GM19438 (cell line): ENCODE measurements around the gene LEMD2.

ENCODE experiments used
- ATAC-seq: cut with Tn5 transposase; IDR thresholded peaks from one replicate; pipeline ENCODE4 v1.9.1; 2021; ENCODE audit warnings: low read depth; ENCODE audit not compliant: unreplicated experiment

Gene LEMD2

DNA sequence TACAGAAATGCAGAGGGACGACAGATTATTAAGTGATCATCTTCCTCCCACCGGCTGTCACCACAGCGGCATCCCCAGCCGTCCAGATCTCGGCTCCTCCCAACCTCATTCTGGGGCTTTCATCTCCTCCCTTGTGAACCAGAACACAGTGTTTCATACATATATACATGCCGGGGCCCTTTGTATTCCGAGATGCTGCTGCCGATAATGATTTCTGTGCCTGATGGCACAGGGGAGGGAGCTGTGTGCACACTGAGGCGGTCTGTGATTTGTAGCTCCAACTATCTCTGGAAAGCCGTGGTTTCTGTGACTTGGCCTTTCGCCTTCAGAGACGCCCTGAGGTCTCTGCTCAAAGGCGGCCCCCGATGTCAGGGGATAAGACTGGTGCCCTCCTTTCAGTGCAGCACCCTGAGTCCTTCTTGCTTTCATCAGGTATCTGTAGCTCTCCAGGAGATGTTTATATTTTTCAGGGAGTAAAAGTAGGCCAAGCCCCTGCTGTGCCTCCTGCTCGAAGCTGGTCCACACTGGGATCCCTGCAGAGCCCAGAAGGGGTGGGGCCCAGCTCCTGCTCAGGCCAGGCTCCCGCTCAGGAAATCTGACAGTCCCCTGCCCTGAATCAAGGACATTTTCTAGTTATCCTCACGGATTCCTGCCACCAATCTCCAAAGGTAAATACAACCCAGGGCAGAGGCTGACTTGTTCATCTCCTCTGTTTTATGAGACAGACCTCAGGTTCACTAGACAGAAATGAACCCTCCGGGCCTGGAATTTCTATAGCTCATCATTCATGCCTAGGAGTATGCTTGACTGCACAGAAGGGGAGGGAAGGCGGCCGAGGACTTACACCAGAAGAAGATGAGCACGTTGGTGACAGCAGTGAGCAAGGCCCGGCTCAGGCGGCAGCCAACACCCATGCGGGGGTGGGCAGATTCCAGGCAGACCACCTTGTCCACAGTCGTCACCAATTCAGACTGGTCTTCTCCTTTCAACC is 11.2 kb downstream of the LEMD2 start:
- no peak for ATAC-seq

DNA sequence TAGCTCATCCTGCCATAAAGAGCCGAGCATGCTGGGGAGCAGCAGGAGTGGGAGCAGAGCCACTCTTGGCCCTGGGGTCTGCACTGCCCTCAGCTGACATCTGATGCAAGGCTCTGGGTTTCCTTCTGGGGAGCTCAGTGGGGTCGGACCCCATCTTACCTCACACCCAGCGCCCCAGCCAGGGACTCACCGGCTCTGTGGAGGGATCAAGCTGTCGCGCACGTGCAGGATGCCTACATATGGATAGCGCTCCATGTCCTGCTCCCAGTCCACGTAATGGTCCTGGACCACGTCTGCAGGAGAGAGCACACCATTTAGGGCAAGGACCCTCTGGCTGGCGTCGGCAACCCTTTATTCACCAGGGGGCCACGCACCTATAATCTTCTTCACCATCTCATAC is 12.2 kb downstream of the LEMD2 start:
- no peak for ATAC-seq

DNA sequence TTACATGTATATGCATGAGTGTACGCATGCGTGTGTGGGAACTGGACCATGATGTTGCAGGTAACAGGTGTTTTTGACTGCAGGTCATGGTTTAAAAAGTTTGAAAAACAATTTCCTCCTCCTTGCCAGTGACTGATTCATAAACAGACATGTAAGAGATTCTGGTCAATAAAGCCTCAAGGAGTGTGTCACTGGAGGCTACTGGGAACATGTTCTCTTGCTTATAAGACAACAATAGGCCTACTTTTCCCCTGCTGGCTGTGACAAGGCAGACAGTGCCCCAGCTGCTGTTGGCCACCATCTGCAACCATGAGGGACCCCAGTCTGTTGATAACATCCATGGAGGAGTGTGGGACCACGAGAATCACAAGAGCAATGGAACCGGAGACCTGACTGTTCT is 12.7 kb downstream of the LEMD2 start:
- ATAC-seq: no peak

DNA sequence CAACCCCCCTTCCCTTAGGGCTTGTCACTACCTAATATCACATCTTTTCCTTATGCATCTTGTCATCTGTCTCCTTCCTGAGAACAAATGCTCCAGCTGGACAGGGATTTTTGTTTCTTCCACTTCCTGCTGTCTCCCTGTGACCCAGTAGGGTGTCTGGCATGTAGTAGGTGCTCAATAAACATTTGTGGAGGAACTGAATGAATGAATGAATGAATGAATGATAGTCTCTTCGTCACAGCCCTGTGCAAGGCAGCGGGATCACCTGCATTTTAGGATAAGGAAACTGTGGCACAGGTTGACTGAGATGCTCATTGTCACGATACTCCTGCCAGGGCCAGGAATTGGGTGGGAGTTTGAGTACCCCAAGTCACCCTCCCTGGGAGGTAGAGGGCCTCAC is 14.2 kb downstream of the LEMD2 start:
- ATAC-seq: no peak

DNA sequence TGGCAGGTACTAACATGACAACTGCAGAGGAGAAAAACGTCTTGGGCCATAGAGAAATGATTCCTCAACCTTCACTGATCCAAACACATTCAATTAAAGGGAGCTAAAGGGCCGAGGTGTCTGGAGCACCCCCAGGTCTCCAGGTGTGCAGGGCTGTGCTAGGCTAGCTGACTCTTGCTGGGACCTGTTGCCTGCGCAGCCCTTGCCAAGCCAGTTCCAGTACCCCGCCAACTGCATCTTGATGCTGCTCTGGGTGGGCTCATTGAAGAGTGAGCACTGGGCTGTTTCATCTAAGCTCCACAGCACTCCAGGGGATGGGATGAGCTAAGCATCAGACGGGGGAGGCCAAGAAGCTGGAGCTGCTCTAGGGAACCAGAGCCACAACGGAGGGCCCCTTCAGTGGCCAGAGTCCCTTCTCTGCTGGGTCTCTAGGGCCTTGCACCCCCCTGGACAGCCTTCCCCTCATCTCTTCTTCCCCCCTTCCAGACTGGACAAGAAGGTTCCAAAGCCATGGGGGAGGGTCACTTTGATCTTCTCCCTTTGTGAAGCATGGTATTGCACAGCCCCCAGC is 15.9 kb downstream of the LEMD2 start:
- ATAC-seq: no peak

DNA sequence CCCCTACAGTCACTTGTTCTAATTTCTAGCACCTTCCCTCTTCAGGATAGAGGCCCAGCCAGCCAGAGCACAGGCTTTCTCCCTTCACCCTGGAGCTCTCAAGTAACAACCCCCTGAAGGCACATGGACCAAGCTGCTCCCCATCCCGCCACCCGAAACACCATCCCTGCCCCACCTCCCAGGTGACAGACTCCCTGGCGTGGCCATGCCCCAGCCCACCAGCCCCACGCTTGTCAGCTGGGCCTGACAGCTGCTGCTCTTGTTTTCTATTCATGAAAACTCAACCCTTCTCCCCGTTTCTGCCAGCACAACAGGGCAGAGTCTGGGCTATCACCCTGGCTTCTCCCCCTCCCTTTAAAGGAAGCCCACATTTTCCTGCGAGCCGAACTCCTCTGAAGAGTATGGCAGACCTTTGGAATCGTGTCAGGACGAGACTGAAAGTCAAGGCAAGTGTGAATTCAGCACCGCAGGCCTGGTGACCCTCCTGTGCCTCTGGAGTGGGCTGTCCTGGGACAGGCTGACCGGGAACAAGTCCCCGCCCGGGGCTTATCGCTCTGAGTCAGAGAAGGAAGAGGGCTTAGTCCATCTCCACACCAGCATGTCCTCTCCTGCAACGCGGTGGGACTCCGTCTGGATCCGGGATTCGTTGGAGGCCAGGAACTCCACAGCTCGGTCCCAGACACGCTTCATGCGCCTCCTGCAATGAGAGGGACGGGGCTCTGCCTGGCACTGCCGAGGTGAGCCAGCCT is 16.7 kb downstream of the LEMD2 start:
- ATAC-seq: no peak

DNA sequence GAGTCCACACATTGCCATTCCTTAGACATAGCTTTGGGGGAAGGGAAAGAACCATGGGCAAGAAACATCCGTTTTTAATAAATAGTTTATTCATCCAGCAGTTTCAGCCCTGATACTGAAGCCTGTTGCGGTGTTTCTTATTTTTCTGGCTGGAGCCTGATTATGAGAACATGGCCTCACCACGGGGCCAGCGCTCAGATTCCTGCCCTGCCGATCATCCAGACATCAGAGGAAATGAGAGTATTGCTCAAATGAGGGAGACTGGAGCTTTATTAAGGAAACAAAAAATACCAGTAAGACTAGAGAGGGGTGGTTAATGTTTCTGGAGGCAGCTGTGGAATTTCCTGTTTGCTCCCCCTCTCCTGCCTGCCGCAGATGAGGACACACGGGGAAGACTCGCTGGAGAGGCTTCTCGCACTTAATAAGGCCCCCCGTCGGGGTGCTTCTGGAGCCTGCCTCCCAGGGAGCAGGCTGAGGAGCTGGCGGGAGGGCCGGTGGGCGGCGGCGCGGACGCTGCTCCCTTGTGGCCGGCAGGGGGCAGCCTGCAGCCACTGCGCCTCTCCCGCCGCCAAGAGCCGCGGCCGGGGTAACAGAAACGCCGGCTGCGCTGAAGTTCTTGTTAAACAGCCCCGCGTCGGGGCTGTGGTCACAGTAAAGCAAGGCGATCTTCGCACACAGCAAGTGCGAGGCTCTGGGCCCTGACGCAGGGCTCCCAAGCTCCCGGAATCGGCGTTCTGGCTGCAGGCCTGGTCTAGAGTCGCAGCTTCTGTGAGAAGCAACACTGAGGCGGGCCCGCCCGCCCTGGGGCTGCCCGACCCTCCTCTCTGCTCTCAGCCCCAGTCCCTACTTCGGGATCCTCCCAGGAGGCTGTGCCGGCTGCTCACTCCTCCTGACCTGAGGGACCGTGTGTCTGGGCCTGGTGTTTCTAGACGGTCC is 17.5 kb downstream of the LEMD2 start:
- no peak for ATAC-seq

DNA sequence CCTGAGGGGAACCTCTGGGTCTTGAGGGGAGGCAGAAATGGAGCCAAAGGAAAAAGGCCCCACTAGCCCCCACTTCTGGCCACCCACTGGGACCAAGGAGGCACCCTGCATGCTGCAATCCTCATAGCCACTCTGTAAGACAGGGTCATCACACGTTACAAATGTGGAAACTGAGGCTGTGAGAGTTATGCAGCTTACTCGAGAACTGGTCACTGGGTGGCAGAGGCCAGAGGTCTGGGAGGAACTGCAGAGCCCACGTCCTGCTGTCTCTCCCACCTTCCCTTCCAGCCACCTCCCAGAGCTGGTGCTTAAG is 18.1 kb downstream of the LEMD2 start:
- ATAC-seq: no peak

DNA sequence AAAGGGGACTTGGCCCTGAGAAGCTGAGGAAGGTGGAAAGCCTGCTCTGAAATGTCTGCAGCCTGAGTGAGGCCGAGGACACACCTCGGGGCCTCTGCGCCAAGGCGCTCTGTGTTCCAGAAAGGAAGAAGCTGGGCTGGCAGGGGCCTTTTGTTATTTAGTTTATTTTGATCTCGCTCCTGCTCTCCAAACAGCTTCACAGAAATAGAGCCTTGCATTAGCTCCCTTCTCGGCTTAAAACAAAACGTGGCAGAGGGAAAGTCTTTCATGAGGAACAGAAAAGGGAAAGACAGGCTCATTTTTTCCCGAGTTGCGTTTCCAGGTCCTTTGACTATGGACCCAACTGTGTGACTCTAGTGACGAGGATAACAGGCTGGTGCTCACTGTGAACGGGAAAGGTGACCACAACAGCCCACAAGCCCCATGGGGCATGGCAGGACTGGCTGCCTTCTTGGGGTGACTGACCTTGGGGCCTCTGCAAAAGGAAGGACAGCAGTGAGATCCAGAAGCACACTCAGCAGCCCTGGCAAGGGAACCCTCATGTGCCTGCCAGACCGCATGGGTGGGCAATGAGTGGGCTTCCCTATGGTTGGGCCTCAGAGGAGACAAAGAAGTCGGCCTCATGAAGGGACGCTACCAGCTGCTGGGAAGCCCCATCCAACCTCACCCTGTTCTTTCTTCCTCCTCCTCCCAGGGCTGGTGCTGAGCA is 18.7 kb downstream of the LEMD2 start:
- ATAC-seq: no peak

DNA sequence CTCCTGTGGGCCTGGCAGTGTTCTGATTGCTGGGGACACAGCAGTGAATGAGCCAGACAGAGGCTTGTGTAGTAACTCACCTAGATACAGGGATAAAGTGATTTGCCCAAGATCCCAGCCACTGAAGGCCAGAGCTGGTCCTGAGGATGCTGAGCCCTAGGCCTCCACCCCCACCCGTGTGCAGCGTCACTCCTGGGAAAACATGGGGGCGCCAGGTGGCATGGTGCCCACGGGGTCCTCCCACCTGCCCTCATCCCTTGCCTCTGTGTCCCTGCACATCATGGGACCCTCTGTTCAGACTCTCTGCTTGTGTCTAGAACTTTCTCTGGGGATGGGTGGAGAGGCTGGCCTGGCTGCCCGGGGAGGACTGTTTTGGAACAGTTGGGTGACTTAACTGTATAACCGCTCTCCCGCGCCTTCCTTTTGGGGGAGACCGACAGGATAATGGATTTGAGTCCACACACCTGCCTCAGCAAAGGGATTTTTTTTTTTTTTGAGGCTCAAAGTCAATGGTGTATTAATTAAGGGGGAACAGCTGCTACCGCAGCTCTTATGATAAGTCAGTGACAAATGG is 19.6 kb downstream of the LEMD2 start:
- ATAC-seq: no peak

DNA sequence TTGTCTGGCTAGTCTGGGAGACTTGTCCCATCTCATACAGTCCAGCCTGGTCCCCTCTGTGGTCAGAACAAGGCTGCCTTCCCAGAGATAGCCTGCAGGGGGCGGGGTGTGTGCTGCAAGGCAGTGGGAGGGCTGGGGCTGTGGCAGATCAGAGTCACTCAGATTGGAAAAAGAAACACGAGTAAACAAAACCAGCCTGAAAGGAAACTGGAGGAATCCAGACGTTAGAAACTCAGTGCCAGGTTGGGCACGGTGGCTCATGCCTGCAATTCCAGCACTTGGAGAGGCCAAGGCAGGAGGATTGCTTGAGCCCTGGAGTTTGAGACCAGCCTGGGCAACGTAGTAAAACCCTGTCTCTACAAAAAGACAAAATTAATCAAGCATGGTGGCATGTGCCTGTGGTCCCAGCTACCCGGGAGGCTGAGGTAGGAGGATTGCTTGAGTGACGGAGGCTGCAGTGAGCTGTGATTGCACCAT is 20.2 kb downstream of the LEMD2 start:
- ATAC-seq: no peak

DNA sequence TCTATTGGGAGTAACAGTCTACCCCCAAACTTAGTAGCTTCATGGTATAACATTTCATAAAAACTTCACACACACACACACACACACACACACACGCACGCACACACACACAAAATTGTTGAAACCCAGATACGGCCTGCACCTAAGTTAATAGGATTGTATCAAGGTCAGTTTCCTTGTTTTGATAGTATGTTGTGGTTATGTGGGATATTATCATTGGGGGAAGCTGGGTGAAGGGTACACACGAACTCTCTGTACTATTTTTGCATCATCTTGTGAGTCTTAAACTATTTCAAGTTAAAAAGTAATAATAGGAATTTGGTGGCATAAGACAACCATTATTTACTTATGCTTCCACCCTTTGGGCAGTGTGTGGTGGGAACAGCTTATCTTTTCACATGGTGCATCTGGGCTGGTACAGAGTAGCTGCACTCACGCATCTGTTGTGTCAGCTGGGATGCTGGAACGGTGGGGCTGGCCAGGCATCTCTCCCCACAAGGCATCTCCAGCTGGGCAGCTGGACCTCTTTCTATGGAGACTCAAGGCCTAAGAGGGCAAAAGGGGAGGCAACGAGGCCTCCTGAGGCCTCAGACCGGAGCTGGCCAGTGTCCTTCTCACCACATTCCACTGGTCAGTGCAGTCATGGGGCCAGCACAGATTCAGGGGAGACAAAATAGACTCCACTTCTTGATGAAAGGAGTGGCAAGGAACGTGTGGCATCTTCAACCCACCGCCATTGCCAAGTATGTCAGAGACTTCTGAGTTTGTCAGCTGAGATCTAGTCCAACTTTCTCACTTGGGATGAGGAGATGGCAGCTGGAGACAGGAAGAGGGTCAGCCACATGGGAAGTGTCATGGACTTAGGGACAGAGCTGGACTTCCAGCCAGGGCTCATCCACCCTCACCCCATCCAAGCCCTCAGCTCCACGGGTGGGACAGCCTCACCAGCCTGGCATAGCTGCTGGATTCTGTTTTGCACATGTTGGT is 21.7 kb downstream of the LEMD2 start:
- no peak for ATAC-seq

DNA sequence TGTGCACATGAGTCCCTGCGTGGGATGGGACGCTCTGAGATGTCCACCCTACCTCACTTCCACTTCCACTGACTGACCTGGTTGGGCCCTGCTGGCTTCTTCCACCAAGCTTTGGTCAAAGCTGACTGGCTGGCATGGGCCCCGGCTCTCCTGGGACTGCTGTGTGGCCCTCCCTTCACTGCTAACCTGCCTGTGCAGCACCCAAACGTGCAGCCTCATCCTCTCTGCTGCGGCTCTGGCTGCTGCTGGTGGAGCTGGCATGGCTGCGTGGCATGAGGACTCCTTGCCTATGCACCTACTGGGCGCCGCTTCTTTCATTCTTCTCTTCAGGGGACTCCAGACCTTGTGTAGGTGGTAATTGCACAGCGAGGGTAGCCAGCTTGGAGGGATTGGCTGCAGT is 23.6 kb downstream of the LEMD2 start:
- ATAC-seq: no peak

DNA sequence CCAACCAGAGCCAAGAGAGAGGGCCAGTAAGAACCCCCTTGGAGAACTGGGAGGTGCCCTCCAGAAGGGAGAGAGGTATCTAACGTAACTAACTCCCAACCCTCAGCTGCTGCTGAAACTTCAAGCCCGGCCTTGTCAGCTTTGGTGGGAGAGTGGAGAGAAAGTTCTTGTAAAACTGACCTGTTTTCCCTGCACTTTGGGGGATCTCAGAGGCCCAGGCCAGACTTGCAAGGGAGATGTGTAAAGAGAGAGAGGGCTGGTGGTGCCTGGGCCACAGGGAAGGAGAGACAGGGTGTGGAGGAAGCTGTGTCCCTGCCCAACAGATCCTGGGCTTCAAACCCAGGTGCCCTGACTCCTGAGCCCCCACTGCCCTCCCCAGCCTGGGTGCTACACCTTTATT is 24.9 kb downstream of the LEMD2 start:
- ATAC-seq: no peak

DNA sequence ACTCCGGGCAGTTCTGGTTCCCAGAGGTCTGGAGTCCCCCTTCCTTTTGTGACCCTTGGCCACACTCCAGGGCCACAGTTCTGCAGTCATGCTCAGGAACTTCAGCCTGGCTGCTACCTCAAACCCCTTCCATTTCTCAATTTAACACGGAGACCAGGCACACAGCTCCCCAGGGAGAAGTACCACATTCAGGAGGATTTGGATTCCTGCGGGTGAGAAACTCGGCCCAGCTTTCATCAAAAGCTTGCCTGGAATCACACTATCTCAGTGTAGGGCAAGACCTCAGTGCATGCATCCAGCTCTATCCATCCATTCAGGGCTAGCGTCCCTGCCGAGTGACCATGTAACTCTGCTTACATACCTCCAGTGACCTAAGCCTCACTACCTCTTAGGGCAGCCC is 25.4 kb downstream of the LEMD2 start:
- no peak for ATAC-seq

DNA sequence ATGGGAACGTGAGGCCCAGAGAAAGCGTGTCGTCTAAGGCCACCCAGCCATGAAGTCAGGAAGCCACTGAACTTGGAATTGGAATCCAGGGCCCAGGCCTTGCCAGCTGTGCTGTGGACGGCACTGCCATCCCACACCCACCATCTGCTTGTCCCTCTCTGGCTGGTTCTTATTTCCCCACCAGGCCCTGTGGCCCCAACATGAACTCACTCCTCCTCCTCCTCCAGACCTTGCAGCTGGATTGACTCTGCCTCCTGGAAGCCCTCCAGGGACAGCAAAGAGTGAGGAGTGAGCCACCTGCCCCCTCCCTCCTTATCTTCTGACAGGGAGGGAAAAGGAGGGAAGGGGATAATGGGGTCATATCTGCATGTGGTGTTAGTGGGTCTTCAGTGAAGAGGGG is 26.2 kb downstream of the LEMD2 start:
- ATAC-seq: no peak

DNA sequence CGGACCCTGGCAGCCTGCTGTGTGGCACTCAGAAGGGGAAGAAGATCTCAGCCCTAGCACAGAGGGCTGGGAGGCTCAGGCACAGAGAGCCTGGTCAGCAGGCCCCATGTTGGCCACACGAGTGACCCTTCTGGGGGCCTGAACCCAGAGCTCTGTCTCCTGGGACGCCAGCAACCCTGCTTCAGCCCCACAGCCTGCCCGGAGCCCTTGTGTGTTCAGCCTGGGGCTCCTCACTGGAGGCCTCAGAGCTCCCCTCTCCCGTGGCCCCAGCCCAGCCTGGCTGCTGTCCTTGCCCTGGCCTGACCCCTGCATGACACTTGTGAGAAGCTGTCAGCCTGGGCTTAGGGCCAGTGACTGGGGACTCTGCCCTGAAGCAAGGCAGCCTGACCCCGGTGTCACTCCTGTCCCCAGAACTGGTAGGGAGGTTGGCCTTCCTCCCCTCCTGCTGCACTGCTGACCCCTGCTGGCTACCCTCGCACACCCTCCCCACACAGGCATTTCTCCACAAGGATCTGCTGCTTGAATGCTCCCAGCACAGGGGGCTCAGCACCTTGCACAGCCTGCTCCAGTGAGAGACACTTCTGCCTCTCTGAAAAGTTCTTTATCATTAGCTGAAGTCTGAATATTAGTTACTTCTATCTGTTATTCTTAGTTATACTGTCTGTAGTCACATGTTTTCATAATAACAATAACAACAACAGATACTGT is 26.9 kb downstream of the LEMD2 start:
- no peak for ATAC-seq

DNA sequence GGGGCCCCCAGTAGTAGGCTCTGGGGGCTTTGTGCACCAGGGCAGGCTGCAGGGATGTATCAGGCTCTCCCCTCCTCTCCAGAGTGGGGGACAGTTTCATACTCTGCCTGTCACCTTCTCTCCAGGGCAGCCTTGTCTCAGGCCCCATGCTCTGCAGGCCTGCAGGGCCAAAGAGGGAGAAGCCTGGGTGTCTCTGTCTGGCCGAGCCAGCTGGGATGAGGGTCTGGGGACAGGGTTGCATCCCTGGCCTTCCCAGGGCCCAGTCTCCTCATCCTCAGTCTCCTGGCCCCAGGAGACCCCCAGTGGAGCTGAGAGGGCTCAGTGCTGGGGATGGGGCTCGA is 27.4 kb downstream of the LEMD2 start:
- ATAC-seq: no peak
